HG02884 (cell line): ENCODE results near the gene HLA-DMA.

Experiments used
- ATAC-seq: cut with Tn5 transposase; IDR thresholded peaks from one replicate; pipeline ENCODE4 v1.9.1; 2021; ENCODE audit warnings: mild to moderate bottlenecking, moderate library complexity; ENCODE audit not compliant: unreplicated experiment

The HLA-DMA gene

GRCh38 chr6:32952817-32953739 is at the start of gene HLA-DMA:
Gene HLA-DMA (minus strand): TSS chr6:32953097. CDS start chr6:32953036, 61 bp downstream.
- ATAC-seq: peak; percentile 75

GRCh38 chr6:33001685-33002084 is 48.8 kb upstream of the HLA-DMA start:
- no peak for ATAC-seq

GRCh38 chr6:33000055-33000454 is 47.2 kb upstream of the HLA-DMA start:
- no peak for ATAC-seq

- no peak for ATAC-seq
Measured at GRCh38 chr6:32995448-32995847, 42.6 kb upstream of the HLA-DMA start.

- ATAC-seq: no peak
Measured at GRCh38 chr6:32993363-32993973, 40.6 kb upstream of the HLA-DMA start.

- ATAC-seq: no peak
Measured at GRCh38 chr6:32991972-32992371, 39.1 kb upstream of the HLA-DMA start.

GRCh38 chr6:32989368-32989767 is 36.5 kb upstream of the HLA-DMA start:
- no peak for ATAC-seq

- no peak for ATAC-seq
Measured at GRCh38 chr6:32984622-32985389, 31.9 kb upstream of the HLA-DMA start.

- no peak for ATAC-seq
Measured at GRCh38 chr6:32983964-32984621, 31.2 kb upstream of the HLA-DMA start.

GRCh38 chr6:32983493-32983848 is 30.6 kb upstream of the HLA-DMA start:
- ATAC-seq: no peak

GRCh38 chr6:32982702-32983492 is 30.0 kb upstream of the HLA-DMA start:
- ATAC-seq: no peak

GRCh38 chr6:32982084-32982701 is 29.3 kb upstream of the HLA-DMA start:
- ATAC-seq: no peak

GRCh38 chr6:32980488-32981038 is 27.7 kb upstream of the HLA-DMA start:
- ATAC-seq: no peak

GRCh38 chr6:32979720-32980487 is 27.0 kb upstream of the HLA-DMA start:
- no peak for ATAC-seq

- ATAC-seq: no peak
Measured at GRCh38 chr6:32977953-32978324, 25.0 kb upstream of the HLA-DMA start.

GRCh38 chr6:32977272-32977952 is 24.5 kb upstream of the HLA-DMA start:
- no peak for ATAC-seq

GRCh38 chr6:32976334-32977069 is 23.6 kb upstream of the HLA-DMA start:
- no peak for ATAC-seq

- no peak for ATAC-seq
Measured at GRCh38 chr6:32975886-32976285, 23.0 kb upstream of the HLA-DMA start.
